Measurements from ENCODE around the gene OVCA2.

The OVCA2 gene

GRCh38 chr17:2034806-2035540 is 6.8 kb upstream of the OVCA2 start:
- no peak for DNase-seq

GRCh38 chr17:2035541-2036488 is 6.0 kb upstream of the OVCA2 start:
- DNase-seq: no peak

- no peak for DNase-seq
Measured at GRCh38 chr17:2037155-2037554, 4.7 kb upstream of the OVCA2 start.

DNA sequence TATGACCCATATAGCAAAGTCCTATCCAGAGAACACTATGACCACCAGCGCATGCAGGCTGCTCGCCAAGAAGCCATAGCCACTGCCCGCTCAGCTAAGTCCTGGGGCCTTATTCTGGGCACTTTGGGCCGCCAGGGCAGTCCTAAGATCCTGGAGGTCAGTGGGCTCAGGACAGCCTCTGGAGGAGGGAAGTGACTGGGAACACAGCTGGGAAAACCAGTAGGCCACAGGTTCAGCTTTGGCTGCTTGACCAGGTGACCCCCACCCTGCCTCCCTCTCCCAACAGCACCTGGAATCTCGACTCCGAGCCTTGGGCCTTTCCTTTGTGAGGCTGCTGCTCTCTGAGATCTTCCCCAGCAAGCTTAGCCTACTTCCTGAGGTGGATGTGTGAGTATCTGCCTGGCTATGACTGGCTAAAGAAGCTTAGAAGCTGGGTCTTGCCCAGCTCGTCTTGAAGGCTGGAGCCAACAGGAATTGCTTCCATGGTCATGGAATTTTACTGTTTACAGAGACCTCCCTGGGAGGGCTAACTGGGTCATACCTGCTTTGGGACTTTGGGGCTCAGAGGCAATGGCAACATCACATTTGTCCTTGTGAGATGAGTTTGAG is 1.5 kb upstream of the OVCA2 start:
- DNase-seq: no peak

DNA sequence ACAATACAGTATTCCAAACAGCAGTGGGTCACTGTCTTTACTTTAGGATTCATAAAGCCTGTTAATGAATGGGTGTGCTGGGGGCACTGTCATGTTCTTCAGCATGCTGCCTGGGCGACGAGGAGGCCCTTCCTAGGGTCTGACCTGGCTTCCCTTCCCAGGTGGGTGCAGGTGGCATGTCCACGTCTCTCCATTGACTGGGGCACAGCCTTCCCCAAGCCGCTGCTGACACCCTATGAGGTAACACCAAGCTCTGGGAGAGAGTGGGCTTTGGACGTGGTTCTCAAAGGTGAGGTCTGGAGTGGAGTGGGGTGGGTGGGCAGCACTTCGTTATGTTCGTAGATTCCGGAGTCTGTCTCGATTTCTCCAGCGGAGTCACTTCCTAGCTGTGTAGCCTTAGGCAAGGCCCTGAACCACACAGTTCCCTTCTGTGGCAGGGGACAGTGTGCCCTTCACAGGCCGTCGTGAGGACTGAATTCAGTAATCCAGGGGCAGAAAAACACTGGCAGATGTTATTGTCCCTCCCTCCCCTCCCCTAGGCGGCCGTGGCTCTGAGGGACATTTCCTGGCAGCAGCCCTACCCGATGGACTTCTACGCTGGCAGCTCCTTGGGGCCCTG is 771 bp upstream of the OVCA2 start:
- no peak for DNase-seq

- DNase-seq: no peak
Measured at GRCh38 chr17:2042390-2042847, 597 bp downstream of the OVCA2 start.

- no peak for DNase-seq
Measured at GRCh38 chr17:2042933-2043332, 1.1 kb downstream of the OVCA2 start.

DNA sequence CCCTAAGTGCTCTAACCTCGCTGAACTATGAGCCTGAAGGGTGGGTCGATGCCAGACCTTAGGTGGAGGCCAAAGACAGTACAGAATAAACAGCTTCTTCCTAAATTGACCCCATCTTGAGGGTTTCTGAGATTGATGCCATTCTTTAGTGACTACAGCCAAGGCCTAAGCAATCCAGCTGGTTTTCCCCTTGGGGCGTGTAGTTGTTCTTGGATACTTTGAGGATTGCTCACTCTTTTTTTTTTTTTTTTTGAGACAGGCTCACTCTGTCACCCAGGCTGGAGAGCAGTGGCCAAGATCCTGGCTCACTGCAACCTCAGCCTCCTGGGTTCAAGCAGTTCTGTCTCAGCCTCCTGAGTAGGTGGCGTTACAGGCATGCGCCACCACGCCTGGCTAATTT is 2.0 kb downstream of the OVCA2 start:
- no peak for DNase-seq

GRCh38 chr17:2044263-2044894 is 2.6 kb downstream of the OVCA2 start:
- DNase-seq: no peak

DNA sequence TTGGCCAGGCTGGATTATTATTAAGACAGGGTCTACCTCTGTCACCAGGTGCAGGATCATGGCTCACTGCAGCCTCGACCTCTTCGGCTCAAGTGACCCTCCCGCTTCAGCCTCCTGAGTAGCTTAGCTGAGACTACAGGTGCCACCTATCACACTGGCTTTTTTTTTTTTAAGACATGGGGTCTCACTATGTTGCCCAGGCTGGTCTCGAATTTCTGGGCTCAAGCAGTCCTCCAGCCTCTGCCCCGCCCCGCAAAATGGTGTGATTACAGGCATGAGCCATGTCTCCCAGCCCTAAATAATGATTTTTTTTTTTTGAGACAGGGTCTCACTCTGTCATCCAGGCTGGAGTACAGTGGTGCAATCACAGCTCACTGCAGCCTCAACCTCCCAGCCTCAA is 5.8 kb downstream of the OVCA2 start:
- no peak for DNase-seq

DNA sequence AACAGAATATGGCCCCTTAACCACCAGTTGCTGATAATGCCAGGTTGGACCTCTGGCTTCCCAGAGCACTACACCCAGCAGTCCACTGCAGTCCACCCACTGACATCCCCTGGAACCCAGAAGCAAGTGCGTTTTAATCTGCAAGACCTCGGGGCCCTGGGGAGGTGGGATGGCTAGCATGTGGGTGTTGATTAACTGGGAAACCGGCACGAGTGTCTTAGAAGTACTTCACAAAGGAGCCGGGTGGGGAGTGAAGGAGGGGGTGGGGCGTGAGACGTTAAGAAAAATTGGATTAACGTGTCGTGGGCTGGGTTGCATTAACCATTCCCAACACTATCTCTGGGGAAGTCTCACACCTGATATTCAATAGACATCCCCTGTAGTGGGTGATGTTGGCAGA is 7.0 kb downstream of the OVCA2 start:
- no peak for DNase-seq

- peak; percentile 88 for DNase-seq
Measured at GRCh38 chr17:2049333-2050299, 7.8 kb downstream of the OVCA2 start.

DNA sequence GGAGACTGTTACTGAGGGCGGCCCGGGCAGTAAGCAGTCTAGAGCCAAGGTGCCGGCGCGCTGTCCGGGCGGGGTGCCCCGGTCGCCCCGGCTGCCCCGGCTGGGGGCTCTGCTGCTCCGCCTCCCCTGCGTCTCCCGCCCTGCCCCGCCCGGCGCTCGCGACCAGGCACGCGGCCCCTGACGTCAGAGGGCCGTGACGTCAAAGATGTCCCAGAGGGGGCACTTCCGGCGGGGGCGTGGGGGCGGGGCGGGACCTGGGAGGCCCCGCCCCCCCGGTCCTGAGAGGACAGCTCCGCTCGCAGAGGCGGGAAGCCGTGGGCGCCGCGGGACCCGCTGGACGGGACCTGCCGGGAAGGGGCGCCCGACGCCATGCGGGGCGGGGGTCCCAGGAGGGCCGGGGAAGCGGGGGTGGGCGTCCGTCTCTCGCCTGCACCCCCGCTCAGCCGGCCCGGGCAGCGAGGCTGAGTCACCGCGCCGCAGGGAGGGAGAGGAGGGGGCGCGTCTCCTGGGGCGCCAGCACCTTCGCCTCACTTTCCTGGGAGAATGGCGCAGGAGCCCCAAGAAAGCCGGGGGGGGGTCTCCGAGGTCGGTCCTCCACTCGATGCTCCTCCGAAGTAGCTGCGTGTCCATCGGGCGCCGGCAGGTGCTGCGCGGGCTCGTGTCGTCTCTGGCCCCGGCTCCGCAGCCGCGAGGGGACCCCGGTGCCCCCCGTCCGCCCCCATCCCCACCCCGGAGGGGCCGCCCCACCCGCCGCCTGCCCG is 8.7 kb downstream of the OVCA2 start:
- DNase-seq: peak; percentile 48

- no peak for DNase-seq
Measured at GRCh38 chr17:2051061-2051932, 9.5 kb downstream of the OVCA2 start.

GRCh38 chr17:2051933-2052559 is 10.2 kb downstream of the OVCA2 start:
- DNase-seq: no peak

GRCh38 chr17:2053380-2054261 is 11.8 kb downstream of the OVCA2 start:
- DNase-seq: peak; percentile 64

- DNase-seq: no peak
Measured at GRCh38 chr17:2054262-2054511, 12.4 kb downstream of the OVCA2 start.

Measured in activated effector memory CD4-positive, alpha-beta T cell treated with Interleukin-2 at 50 U/mL for 16 hours (primary cell).